WERI-Rb-1 (cell line): ENCODE results near the gene ERBB2.

Experiments used
- DNase-seq: peaks from one replicate; pipeline ENCODE4 v3.0.0-alpha.2; 2020
- H3K27ac ChIP-seq: fragments of 250-450 bp; sonication (Bioruptor Pico); 2 replicates; pipeline ENCODE4 v1.5.1; 2020; ENCODE audit warnings: mild to moderate bottlenecking, moderate library complexity
- H3K27me3 ChIP-seq: fragments of 250-450 bp; sonication (Bioruptor Pico); 2 replicates; pipeline ENCODE4 v1.5.1; 2021; ENCODE audit warnings: mild to moderate bottlenecking, low read depth, moderate library complexity; ENCODE audit not compliant: insufficient read depth, severe bottlenecking
- H3K36me3 ChIP-seq: fragments of 250-450 bp; sonication (Bioruptor Pico); 2 replicates; pipeline ENCODE4 v1.5.1; 2020; ENCODE audit warnings: mild to moderate bottlenecking, moderate library complexity
- H3K4me3 ChIP-seq: 2 replicates; pipeline ENCODE4 v1.5.1; 2011; ENCODE audit warnings: low read depth, mild to moderate bottlenecking, control low read depth, low read length
- H3K9me3 ChIP-seq: fragments of 250-450 bp; sonication (Bioruptor Pico); 2 replicates; pipeline ENCODE4 v1.5.1; 2021; ENCODE audit warnings: mild to moderate bottlenecking, moderate library complexity; ENCODE audit not compliant: severe bottlenecking
- TF ChIP-seq, protein P1 (sequence below): IDR thresholded peaks from 2 replicates; pipeline ENCODE4 v1.5.1; 2011; ENCODE audit warnings: low read depth, mild to moderate bottlenecking, control low read depth, inconsistent platforms, low read length

Gene ERBB2

GRCh38 chr17:39732586-39732985 lies 32.7 kb downstream of the ERBB2 start:
- TF ChIP-seq, protein P1, sequence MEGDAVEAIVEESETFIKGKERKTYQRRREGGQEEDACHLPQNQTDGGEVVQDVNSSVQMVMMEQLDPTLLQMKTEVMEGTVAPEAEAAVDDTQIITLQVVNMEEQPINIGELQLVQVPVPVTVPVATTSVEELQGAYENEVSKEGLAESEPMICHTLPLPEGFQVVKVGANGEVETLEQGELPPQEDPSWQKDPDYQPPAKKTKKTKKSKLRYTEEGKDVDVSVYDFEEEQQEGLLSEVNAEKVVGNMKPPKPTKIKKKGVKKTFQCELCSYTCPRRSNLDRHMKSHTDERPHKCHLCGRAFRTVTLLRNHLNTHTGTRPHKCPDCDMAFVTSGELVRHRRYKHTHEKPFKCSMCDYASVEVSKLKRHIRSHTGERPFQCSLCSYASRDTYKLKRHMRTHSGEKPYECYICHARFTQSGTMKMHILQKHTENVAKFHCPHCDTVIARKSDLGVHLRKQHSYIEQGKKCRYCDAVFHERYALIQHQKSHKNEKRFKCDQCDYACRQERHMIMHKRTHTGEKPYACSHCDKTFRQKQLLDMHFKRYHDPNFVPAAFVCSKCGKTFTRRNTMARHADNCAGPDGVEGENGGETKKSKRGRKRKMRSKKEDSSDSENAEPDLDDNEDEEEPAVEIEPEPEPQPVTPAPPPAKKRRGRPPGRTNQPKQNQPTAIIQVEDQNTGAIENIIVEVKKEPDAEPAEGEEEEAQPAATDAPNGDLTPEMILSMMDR: no peak
- no peak for DNase-seq
- no peak overlapping the region for H3K4me3 ChIP-seq
- peaks cover 18% of the 10 kb centered on the region for H3K36me3 ChIP-seq
- no peak overlapping the region for H3K27ac ChIP-seq
- no peaks in the 10 kb centered on the region for H3K9me3 ChIP-seq
- no peaks in the 10 kb centered on the region for H3K27me3 ChIP-seq

GRCh38 chr17:39735882-39736281 lies 36.0 kb downstream of the ERBB2 start:
- Histone ChIP-seq H3K4me3 (no peak overlapping the region), H3K27me3 (no peaks in the 10 kb centered on the region), H3K36me3 (no peaks in the 10 kb centered on the region), H3K27ac (no peak overlapping the region), H3K9me3 (no peaks in the 10 kb centered on the region)
- no peak for DNase-seq
- TF ChIP-seq, protein P1: no peak

DNA sequence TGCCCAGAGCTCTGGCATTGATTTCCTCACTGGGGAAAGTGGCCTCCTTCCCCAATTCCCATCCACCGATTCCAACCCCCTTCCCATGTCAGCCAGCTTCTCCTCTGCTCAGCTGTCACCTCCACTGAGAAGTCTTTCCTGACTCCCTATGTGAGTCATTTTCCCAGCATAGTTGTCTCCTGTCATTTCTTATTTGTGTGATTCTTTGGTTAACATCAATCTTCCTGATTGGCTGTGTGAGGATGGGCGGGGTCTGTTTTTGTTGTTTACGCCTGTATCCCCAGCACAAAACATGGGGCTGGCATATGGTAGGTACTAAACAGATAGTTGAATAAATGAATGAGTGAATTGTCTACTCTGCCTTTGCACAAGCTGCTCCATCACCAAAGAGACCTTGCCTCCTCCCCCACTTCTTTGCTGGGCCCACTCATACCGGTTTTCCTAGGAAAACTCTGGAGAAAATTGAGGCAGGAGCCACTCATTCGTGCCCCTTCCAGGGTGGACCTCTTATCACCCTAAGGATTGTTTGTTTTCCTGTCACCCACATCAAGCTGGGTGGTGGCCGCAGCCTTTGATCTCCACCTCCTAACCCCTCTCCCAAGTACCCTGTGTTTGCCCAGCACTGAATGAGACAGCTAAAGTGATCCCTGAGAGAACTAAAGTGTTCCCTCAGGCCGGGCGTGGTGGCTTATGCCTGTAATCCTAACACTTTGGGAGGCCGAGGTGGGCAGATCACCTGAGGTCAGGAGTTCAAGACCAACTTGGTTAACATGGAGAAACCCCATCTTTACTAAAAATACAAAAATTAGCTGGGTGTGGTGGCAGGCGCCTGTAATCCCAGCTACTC lies 36.7 kb downstream of the ERBB2 start:
- Histone ChIP-seq H3K27ac (no peak overlapping the region), H3K9me3 (no peaks in the 10 kb centered on the region), H3K36me3 (no peaks in the 10 kb centered on the region), H3K27me3 (no peaks in the 10 kb centered on the region), H3K4me3 (no peak overlapping the region)
- DNase-seq: no peak
- TF ChIP-seq, protein P1: no peak

- no peak for DNase-seq
- TF ChIP-seq, protein P1: no peak
- Histone ChIP-seq H3K27ac (no peak overlapping the region), H3K4me3 (no peak overlapping the region), H3K9me3 (no peaks in the 10 kb centered on the region), H3K36me3 (no peaks in the 10 kb centered on the region), H3K27me3 (no peaks in the 10 kb centered on the region)
These were observed 37.4 kb downstream of the ERBB2 start for GRCh38 chr17:39737206-39737759.

DNA sequence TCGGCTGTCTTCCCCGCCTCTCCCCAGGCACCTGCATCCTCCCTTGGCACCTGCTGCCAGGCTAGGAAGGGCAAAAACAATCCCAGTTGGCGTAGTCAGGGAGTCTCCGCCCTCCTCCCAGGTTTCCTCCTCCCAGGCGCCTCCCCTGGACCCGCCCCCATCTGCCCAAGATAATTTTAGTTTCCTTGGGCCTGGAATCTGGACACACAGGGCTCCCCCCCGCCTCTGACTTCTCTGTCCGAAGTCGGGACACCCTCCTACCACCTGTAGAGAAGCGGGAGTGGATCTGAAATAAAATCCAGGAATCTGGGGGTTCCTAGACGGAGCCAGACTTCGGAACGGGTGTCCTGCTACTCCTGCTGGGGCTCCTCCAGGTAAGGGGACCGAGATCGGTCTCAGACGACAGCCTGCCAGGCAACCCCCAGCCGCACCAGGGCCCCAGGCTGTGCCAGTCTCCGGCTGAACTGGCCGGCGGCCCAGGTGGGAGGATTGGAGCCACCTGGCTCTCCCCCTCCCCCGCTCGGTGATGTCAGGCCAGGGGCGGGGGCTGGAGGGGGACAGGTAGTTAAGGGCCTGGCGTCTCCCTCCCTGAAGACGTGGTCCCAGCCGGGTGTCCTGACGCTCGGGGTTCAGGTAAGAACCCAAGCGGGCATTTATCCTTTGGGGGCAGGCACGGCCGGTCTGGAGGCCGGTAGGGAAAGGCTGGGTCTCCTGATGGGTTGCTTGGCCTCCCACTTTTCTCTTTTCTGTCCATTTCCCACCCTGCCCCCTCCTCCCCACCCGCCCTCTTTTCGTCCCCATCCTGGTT lies 38.1 kb downstream of the ERBB2 start, which contains the start of gene GRB7:
Gene GRB7, plus strand, starts transcription at position 179 of the 808 bp plus-strand sequence. CDS start 4,364 bp downstream, outside the sequence.
- Histone ChIP-seq H3K36me3 (no peaks in the 10 kb centered on the region), H3K4me3 (no peak within 1 kb of the TSS), H3K9me3 (no peaks in the 10 kb centered on the region), H3K27me3 (no peaks in the 10 kb centered on the region), H3K27ac (no peak within 1 kb of the TSS)
- TF ChIP-seq, protein P1: no peak
- DNase-seq: no peak
